HepG2 (cell line): Measurements from ENCODE around the gene TBX6. TPM values are rescaled to one million over a fixed set of nuclear protein-coding genes. Genes with fewer than 3 reads are reported as not detected.

Source experiments
- AGO1 ChIP-seq: fragments of 200-400 bp; formaldehyde crosslinking; IDR thresholded peaks from 2 replicates; pipeline ENCODE4 v1.6.1; 2017; ENCODE audit warnings: mild to moderate bottlenecking, low read depth, low read length, moderate library complexity; ENCODE audit not compliant: poor library complexity, severe bottlenecking
- ATF1 ChIP-seq: IDR thresholded peaks from 2 replicates; pipeline ENCODE4 v1.6.1; 2016; ENCODE audit warnings: mild to moderate bottlenecking, control low read depth
- CENPBD1 ChIP-seq: sonication (generic); formaldehyde crosslinking; IDR thresholded peaks from 2 replicates; pipeline ENCODE4 v1.8.0; 2022; ENCODE audit warnings: missing genetic modification reagents, low read depth, mild to moderate bottlenecking, borderline replicate concordance
- HCFC1 ChIP-seq: fragments of 150-350 bp; IDR thresholded peaks from 2 replicates; pipeline ENCODE4 v1.6.1; 2014; ENCODE audit warnings: low read depth, low read length
- HMGXB4 ChIP-seq, 2 experiments: sonication (generic) in 1 of 2; formaldehyde crosslinking in 1 of 2; IDR thresholded peaks; 2 replicates each; pipeline versions ENCODE4 v1.4.0 to v1.6.1; 2018 to 2020; ENCODE audit warnings: missing genetic modification reagents in 2 of 2, borderline replicate concordance in 1 of 2, low read depth in 1 of 2, mild to moderate bottlenecking in 1 of 2, missing biosample characterization in 1 of 2
- IRF2 ChIP-seq: IDR thresholded peaks from 2 replicates; pipeline ENCODE4 v1.6.1; 2018; ENCODE audit warnings: missing genetic modification reagents, missing compliant biosample characterization
- KLF16 ChIP-seq, 2 experiments: sonication (generic) in 1 of 2; formaldehyde crosslinking in 1 of 2; IDR thresholded peaks; 2 replicates each; pipeline versions ENCODE4 v1.6.1 to v1.8.0; 2016 to 2023; ENCODE audit warnings: missing genetic modification reagents in 2 of 2, missing compliant biosample characterization in 1 of 2
- MIER3 ChIP-seq: IDR thresholded peaks from 2 replicates; pipeline ENCODE4 v1.6.1; 2016; ENCODE audit warnings: missing compliant biosample characterization, borderline replicate concordance
- NFATC3 ChIP-seq: sonication (generic); formaldehyde crosslinking; IDR thresholded peaks from 2 replicates; pipeline ENCODE4 v1.5.1; 2020; ENCODE audit warnings: mild to moderate bottlenecking, missing genetic modification reagents
- RORA ChIP-seq: sonication (generic); formaldehyde crosslinking; IDR thresholded peaks from 2 replicates; pipeline ENCODE4 v1.5.0; 2020; ENCODE audit warnings: mild to moderate bottlenecking, missing genetic modification reagents, moderate library complexity
- ZBTB10 ChIP-seq: sonication (generic); formaldehyde crosslinking; IDR thresholded peaks from 2 replicates; pipeline ENCODE4 v1.4.0; 2020; ENCODE audit warnings: missing genetic modification reagents, borderline replicate concordance
- ZNF670 ChIP-seq: sonication (generic); formaldehyde crosslinking; IDR thresholded peaks from 2 replicates; pipeline ENCODE4 v1.8.0; 2022; ENCODE audit warnings: mild to moderate bottlenecking, missing genetic modification reagents, borderline replicate concordance
- ZNF776 ChIP-seq: sonication (generic); formaldehyde crosslinking; IDR thresholded peaks from 2 replicates; pipeline ENCODE4 v1.4.0; 2020; ENCODE audit warnings: mild to moderate bottlenecking, missing genetic modification reagents
- ZSCAN22 ChIP-seq: sonication (generic); formaldehyde crosslinking; IDR thresholded peaks from 2 replicates; pipeline ENCODE4 v1.4.0; 2020; ENCODE audit warnings: mild to moderate bottlenecking, missing genetic modification reagents
- ZSCAN31 ChIP-seq: sonication (generic); formaldehyde crosslinking; IDR thresholded peaks from 2 replicates; pipeline ENCODE4 v1.5.0; 2020; ENCODE audit warnings: low read depth, mild to moderate bottlenecking, missing genetic modification reagents
- polyA plus RNA-seq, 8 experiments: library from polyadenylated mRNA; depleted of rRNA in 3 of 8; stranded (reverse) in 7 of 8; unstranded in 1 of 8; fragments of >200 nt; fragmentation: Illumina TruSeq in 4 of 8; extraction: Trizol in 4 of 8; gene quantifications; 2 replicates each; pipeline versions ENCODE4 v1.2.1 to v1.2.3, GENCODE V29; 2011 to 2016; ENCODE audit warnings: low read depth in 4 of 8, missing spikeins in 1 of 8, mixed read lengths in 1 of 8; ENCODE audit not compliant: insufficient read depth in 1 of 8
- total RNA-seq, 5 experiments: library from RNA; depleted of rRNA; stranded (reverse); fragments of >200 nt; fragmentation: Illumina TruSeq; extraction: Trizol; gene quantifications; 2 replicates each; pipeline ENCODE4 v1.2.3, GENCODE V29; 2016; ENCODE audit warnings: low read depth in 1 of 5
- TF ChIP-seq, protein P1 (sequence below): sonication (generic); formaldehyde crosslinking; IDR thresholded peaks from 2 replicates; pipeline ENCODE4 v1.8.1; 2022; ENCODE audit warnings: low read depth, mild to moderate bottlenecking, missing genetic modification reagents
- TF ChIP-seq, protein P2 (sequence below): sonication (generic); formaldehyde crosslinking; IDR thresholded peaks from 2 replicates; pipeline ENCODE4 v1.4.0; 2020; ENCODE audit warnings: missing genetic modification reagents
- TF ChIP-seq, protein P3 (sequence below): sonication (generic); formaldehyde crosslinking; IDR thresholded peaks from 2 replicates; pipeline ENCODE4 v1.4.0; 2020; ENCODE audit warnings: mild to moderate bottlenecking, missing genetic modification reagents

Gene TBX6
- total and polyA plus RNA-seq, 2 of the 13 experiments (the other 11 are each of a cell fraction or from before 2014, with no cell fraction given) = 0.24 to 0.42 TPM

DNA sequence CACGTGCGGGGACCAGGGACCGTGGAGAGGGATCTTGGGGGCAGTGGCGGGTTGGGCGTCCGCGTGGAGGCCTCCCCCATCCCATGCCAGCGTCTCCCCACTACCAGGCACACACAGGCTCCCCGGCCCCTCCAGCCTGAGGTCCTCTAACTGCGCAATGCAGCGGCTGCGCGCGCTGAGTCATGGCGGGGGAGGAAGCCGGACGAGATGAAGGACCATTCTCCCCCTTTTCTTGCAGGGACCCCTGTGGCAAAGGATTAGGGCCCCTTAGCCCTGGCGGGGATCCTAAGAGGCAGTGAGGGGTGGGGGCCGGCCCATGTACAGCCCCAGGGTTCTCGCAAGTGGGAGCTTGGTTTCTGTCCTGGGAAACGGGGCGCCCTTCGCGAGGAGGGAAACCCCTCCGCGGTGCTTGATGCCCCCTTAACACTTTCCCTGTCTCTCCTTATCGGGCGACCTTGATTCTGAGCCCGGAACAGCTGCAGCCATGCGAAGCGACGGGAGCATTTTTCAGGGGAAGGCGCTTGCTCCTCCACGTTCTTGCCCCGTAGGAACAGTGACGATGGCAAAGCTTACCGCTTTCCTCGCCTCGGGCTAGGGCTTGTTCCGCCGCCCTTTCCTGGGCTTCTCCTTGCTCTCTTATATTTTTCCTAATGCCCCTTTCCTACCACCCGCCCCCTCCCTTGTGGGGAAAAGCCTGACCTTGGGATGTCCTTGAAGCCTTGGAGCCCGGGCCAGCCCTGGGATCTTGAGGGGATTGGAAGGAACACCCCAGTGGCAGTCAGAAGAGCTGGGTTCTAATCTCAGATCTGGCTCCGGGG, 25.6 kb downstream of the TBX6 start (continued):
- no peak for TF ChIP-seq AGO1
- TF ChIP-seq ZBTB10 (CRISPR knock-in tag) = no peak
- no peak for TF ChIP-seq KLF16 (CRISPR knock-in tag; IDR thresholded peaks at IDR 0.05)
- no peak; the same call in 1 of the 2 replicates for TF ChIP-seq ZNF670 (CRISPR knock-in tag)
- TF ChIP-seq RORA (CRISPR knock-in tag) = no peak
- TF ChIP-seq IRF2 (CRISPR knock-in tag) = no peak
- TF ChIP-seq ZNF776 (CRISPR knock-in tag) = no peak
- peak; percentile 2; the same call in 1 of the 2 replicates for TF ChIP-seq ZSCAN31 (CRISPR knock-in tag)
- TF ChIP-seq, protein P1, sequence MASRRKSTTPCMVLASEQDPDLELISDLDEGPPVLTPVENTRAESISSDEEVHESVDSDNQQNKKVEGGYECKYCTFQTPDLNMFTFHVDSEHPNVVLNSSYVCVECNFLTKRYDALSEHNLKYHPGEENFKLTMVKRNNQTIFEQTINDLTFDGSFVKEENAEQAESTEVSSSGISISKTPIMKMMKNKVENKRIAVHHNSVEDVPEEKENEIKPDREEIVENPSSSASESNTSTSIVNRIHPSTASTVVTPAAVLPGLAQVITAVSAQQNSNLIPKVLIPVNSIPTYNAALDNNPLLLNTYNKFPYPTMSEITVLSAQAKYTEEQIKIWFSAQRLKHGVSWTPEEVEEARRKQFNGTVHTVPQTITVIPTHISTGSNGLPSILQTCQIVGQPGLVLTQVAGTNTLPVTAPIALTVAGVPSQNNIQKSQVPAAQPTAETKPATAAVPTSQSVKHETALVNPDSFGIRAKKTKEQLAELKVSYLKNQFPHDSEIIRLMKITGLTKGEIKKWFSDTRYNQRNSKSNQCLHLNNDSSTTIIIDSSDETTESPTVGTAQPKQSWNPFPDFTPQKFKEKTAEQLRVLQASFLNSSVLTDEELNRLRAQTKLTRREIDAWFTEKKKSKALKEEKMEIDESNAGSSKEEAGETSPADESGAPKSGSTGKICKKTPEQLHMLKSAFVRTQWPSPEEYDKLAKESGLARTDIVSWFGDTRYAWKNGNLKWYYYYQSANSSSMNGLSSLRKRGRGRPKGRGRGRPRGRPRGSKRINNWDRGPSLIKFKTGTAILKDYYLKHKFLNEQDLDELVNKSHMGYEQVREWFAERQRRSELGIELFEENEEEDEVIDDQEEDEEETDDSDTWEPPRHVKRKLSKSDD (CRISPR knock-in tag) = no peak
- no peak for TF ChIP-seq MIER3 (CRISPR knock-in tag)
- no peak for TF ChIP-seq CENPBD1 (CRISPR knock-in tag)
- TF ChIP-seq HMGXB4 (CRISPR knock-in tag; IDR thresholded peaks at IDR 0.05; ENCODE audit: borderline replicate concordance in 1 of 2, low read depth in 1 of 2) = no peak
- TF ChIP-seq ATF1 = no peak
- no peak for TF ChIP-seq HCFC1
- TF ChIP-seq, protein P2, sequence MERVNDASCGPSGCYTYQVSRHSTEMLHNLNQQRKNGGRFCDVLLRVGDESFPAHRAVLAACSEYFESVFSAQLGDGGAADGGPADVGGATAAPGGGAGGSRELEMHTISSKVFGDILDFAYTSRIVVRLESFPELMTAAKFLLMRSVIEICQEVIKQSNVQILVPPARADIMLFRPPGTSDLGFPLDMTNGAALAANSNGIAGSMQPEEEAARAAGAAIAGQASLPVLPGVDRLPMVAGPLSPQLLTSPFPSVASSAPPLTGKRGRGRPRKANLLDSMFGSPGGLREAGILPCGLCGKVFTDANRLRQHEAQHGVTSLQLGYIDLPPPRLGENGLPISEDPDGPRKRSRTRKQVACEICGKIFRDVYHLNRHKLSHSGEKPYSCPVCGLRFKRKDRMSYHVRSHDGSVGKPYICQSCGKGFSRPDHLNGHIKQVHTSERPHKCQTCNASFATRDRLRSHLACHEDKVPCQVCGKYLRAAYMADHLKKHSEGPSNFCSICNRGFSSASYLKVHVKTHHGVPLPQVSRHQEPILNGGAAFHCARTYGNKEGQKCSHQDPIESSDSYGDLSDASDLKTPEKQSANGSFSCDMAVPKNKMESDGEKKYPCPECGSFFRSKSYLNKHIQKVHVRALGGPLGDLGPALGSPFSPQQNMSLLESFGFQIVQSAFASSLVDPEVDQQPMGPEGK (CRISPR knock-in tag) = no peak
- no peak for TF ChIP-seq NFATC3
- TF ChIP-seq, protein P3, sequence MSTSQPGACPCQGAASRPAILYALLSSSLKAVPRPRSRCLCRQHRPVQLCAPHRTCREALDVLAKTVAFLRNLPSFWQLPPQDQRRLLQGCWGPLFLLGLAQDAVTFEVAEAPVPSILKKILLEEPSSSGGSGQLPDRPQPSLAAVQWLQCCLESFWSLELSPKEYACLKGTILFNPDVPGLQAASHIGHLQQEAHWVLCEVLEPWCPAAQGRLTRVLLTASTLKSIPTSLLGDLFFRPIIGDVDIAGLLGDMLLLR (CRISPR knock-in tag) = no peak
- TF ChIP-seq ZSCAN22 (CRISPR knock-in tag) = no peak
